Cortex of kidney (tissue), 1 donor: ENCODE measurements around the gene AOC1.

Experiments
- DNase-seq: peaks from one replicate; lab custom pipeline; 2025; lab: John Stamatoyannopoulos, UW

The AOC1 gene

GRCh38 chr7:150858236-150859197 is 6.2 kb downstream of the AOC1 start:
- DNase-seq, result no peak

GRCh38 chr7:150860291-150860977 is 8.1 kb downstream of the AOC1 start:
- no peak for DNase-seq

GRCh38 chr7:150860978-150861295 is 8.6 kb downstream of the AOC1 start:
- DNase-seq, result no peak

- DNase-seq, result no peak
These were observed 10.0 kb downstream of the AOC1 start for GRCh38 chr7:150862356-150862755.

- DNase-seq, result no peak
These were observed 11.6 kb downstream of the AOC1 start for GRCh38 chr7:150863946-150864345.

- no peak for DNase-seq
These were observed 14.7 kb downstream of the AOC1 start for GRCh38 chr7:150866932-150867564.

- DNase-seq, result no peak
These were observed 15.3 kb downstream of the AOC1 start for GRCh38 chr7:150867605-150868004.

GRCh38 chr7:150869467-150869866 is 17.1 kb downstream of the AOC1 start:
- no peak for DNase-seq

GRCh38 chr7:150871601-150872000 is 19.3 kb downstream of the AOC1 start:
- no peak for DNase-seq

GRCh38 chr7:150874401-150875198 is 22.3 kb downstream of the AOC1 start:
- DNase-seq, result no peak

GRCh38 chr7:150875791-150876190 is 23.5 kb downstream of the AOC1 start:
- no peak for DNase-seq

GRCh38 chr7:150876817-150877526 is 24.7 kb downstream of the AOC1 start:
- no peak for DNase-seq

GRCh38 chr7:150877536-150877935 is 25.2 kb downstream of the AOC1 start:
- no peak for DNase-seq

- DNase-seq, result no peak
These were observed 27.0 kb downstream of the AOC1 start for GRCh38 chr7:150879345-150879744.

- no peak for DNase-seq
These were observed 28.9 kb downstream of the AOC1 start for GRCh38 chr7:150881189-150881588.

GRCh38 chr7:150890853-150891584 is 38.7 kb downstream of the AOC1 start:
- DNase-seq, result no peak

GRCh38 chr7:150891740-150892139 is 39.4 kb downstream of the AOC1 start:
- DNase-seq, result no peak

GRCh38 chr7:150895809-150896208 is 43.5 kb downstream of the AOC1 start:
- DNase-seq, result no peak

- DNase-seq, result no peak
These were observed 44.4 kb downstream of the AOC1 start for GRCh38 chr7:150896562-150897209.
